Lower lobe of right lung (tissue), 2 donors: ENCODE results near the gene DPEP1. TPM values are rescaled to one million over a fixed set of nuclear protein-coding genes. Genes with fewer than 3 reads are reported as not detected.
A peak's percentile ranks its signal among the peaks of the same experiment; 100 is the strongest.

Experiments used
- ATAC-seq, 2 donors: fragments of 200-7000 bp; cut with Tn5 transposase; one replicate each; pipeline ENCODE4 v1.9.1; 2020 to 2022; ENCODE audit warnings: mild to moderate bottlenecking in 2 of 2, moderate library complexity in 2 of 2
- DNase-seq: peaks from one replicate; pipeline ENCODE4 v3.0.0-alpha.2; 2020
- H3K27ac ChIP-seq: fragments of 200-600 bp; one replicate; pipeline ENCODE4 v1.8.0; 2022
- H3K27me3 ChIP-seq: fragments of 200-600 bp; one replicate; pipeline ENCODE4 v1.8.0; 2022; ENCODE audit warnings: low read depth
- H3K36me3 ChIP-seq: fragments of 200-600 bp; one replicate; pipeline ENCODE4 v1.8.0; 2022; ENCODE audit warnings: mild to moderate bottlenecking
- H3K4me1 ChIP-seq: fragments of 200-600 bp; one replicate; pipeline ENCODE4 v1.8.0; 2022
- H3K4me3 ChIP-seq: fragments of 200-600 bp; one replicate; pipeline ENCODE4 v1.8.0; 2022; ENCODE audit warnings: mild to moderate bottlenecking
- H3K9me3 ChIP-seq: fragments of 200-600 bp; one replicate; pipeline ENCODE4 v1.8.0; 2022
- CTCF ChIP-seq: fragments of 200-600 bp; IDR thresholded peaks from one replicate; pipeline ENCODE4 v1.8.0; 2022; ENCODE audit warnings: antibody characterized with exemption, mild to moderate bottlenecking
- intact Hi-C: fragments of 100-400 bp; cut with DNase I; formaldehyde crosslinking; loops from one replicate; pipeline ENCODE4 v1.11.0; 2022
- total RNA-seq: library from RNA; stranded (reverse); fragmentation: NEBNext Ultra II Directional; extraction: Animal tissue kit (Norgen Biotek cat#: 25700); gene quantifications from one replicate; pipeline ENCODE4 v1.2.1, GENCODE V29; 2021
- donor health status: DM: no; HTN: yes; CAD: no; lungs with severe emphysema.

Gene DPEP1
- total RNA-seq, 1 donor from 2014 or later: 0.59 TPM

- DNase-seq: no peak
- no peaks in the 10 kb centered on the region for H3K9me3 ChIP-seq
- TF ChIP-seq CTCF: no peak
- no peak for ATAC-seq
- intact Hi-C loops: no loop called here
- H3K27ac ChIP-seq: no peak overlapping the region
- H3K4me3 ChIP-seq: no peak overlapping the region
- no peaks in the 10 kb centered on the region for H3K4me1 ChIP-seq
- no peaks in the 10 kb centered on the region for H3K36me3 ChIP-seq
- no peaks in the 10 kb centered on the region for H3K27me3 ChIP-seq
Observed at GRCh38 chr16:89607937-89608740, 5.3 kb upstream of the DPEP1 start.

- Histone ChIP-seq H3K4me1 (no peaks in the 10 kb centered on the region), H3K36me3 (no peaks in the 10 kb centered on the region), H3K27me3 (no peaks in the 10 kb centered on the region), H3K4me3 (no peak overlapping the region), H3K27ac (no peak overlapping the region), H3K9me3 (no peaks in the 10 kb centered on the region)
- ATAC-seq: no peak
- intact Hi-C loops: no loop called here
- TF ChIP-seq CTCF: no peak
- DNase-seq: no peak
Observed at GRCh38 chr16:89610108-89610453, 3.4 kb upstream of the DPEP1 start.

GRCh38 chr16:89612415-89613166 is 851 bp upstream of the DPEP1 start:
- no peak for DNase-seq
- Histone ChIP-seq H3K9me3 (no peaks in the 10 kb centered on the region), H3K4me1 (no peaks in the 10 kb centered on the region), H3K4me3 (no peak overlapping the region), H3K27me3 (no peaks in the 10 kb centered on the region), H3K36me3 (no peaks in the 10 kb centered on the region), H3K27ac (no peak overlapping the region)
- no peak for TF ChIP-seq CTCF
- ATAC-seq: no peak
- intact Hi-C loops: no loop called here

- Histone ChIP-seq H3K4me3 (no peak overlapping the region), H3K36me3 (no peaks in the 10 kb centered on the region), H3K4me1 (no peaks in the 10 kb centered on the region), H3K27ac (no peak overlapping the region), H3K27me3 (no peaks in the 10 kb centered on the region), H3K9me3 (no peaks in the 10 kb centered on the region)
- intact Hi-C loops: no loop called here
- no peak for ATAC-seq
- no peak for TF ChIP-seq CTCF
- DNase-seq: no peak
Observed at GRCh38 chr16:89613954-89614459, 565 bp downstream of the DPEP1 start.

- no peaks in the 10 kb centered on the region for H3K27me3 ChIP-seq
- H3K4me3 ChIP-seq: no peak overlapping the region
- no peak for DNase-seq
- no peaks in the 10 kb centered on the region for H3K36me3 ChIP-seq
- peak in 1 of 2 donors; percentile 13 for ATAC-seq
- H3K9me3 ChIP-seq: no peaks in the 10 kb centered on the region
- no peak for TF ChIP-seq CTCF
- H3K4me1 ChIP-seq: no peaks in the 10 kb centered on the region
- intact Hi-C loops: no loop called here
- H3K27ac ChIP-seq: no peak overlapping the region
Observed at GRCh38 chr16:89615176-89615575, 1.7 kb downstream of the DPEP1 start.
